Naive thymus-derived CD4-positive, alpha-beta T cell (primary cell): ENCODE measurements around the gene GGN. TPM values are rescaled to one million over a fixed set of nuclear protein-coding genes. Genes with fewer than 3 reads are reported as not detected.
"Not testable (repeated sequence)": the region's sequence is repeated elsewhere in the genome, so short reads cannot be mapped to it uniquely, and the experiment has no call there.

Source experiments
- ATAC-seq: fragments of 150-1000 bp; cut with Tn5 transposase; 2 replicates; pipeline ENCODE4 v1.10.0; 2021; ENCODE audit warnings: mild to moderate bottlenecking, moderate library complexity
- CTCF ChIA-PET: fragments of 350-600 bp; sonication (Branson Sonifier 250); formaldehyde crosslinking; loops from one replicate; lab custom pipeline; 2021; ENCODE audit warnings: antibody characterized with exemption; lab: Charles Lee
- POLR2A ChIA-PET: fragments of 350-600 bp; sonication (Branson Sonifier 250); formaldehyde crosslinking; loops from one replicate; lab custom pipeline; 2021; ENCODE audit warnings: antibody characterized with exemption, inconsistent platforms; lab: Charles Lee
- DNase-seq, 9 donors: peaks; one replicate each; pipeline versions ENCODE4 v3.0.0 to v3.0.0-alpha.2; 2020 to 2022; ENCODE audit warnings: mixed read lengths in 1 of 9
- H3K27ac ChIP-seq: one replicate; pipeline ENCODE4 v1.7.0; 2013; ENCODE audit warnings: mild to moderate bottlenecking, low read depth, low read length, moderate library complexity
- H3K27me3 ChIP-seq, 2 donors: one replicate each; pipeline ENCODE4 v1.7.0; 2013; ENCODE audit warnings: low read length in 2 of 2, mild to moderate bottlenecking in 2 of 2, moderate library complexity in 2 of 2; ENCODE audit not compliant: control insufficient read depth in 2 of 2, insufficient read depth in 2 of 2
- H3K36me3 ChIP-seq, 3 experiments: 1 replicate in 2 of 3; 2 replicates in 1 of 3; pipeline ENCODE4 v1.7.0; 2013; ENCODE audit warnings: low read length in 3 of 3, mild to moderate bottlenecking in 3 of 3, moderate library complexity in 1 of 3; ENCODE audit not compliant: insufficient read depth in 3 of 3, control insufficient read depth in 2 of 3
- H3K4me1 ChIP-seq, 2 donors: one replicate each; pipeline ENCODE4 v1.7.0; 2013; ENCODE audit warnings: low read length in 2 of 2, mild to moderate bottlenecking in 2 of 2, moderate library complexity in 1 of 2; ENCODE audit not compliant: control insufficient read depth in 2 of 2, insufficient read depth in 2 of 2
- H3K4me3 ChIP-seq: 2 replicates; pipeline ENCODE4 v1.7.0; 2013; ENCODE audit warnings: mild to moderate bottlenecking, low read length
- H3K9me3 ChIP-seq, 3 experiments: 1 replicate in 2 of 3; 2 replicates in 1 of 3; pipeline ENCODE4 v1.7.0; 2013; ENCODE audit warnings: low read length in 3 of 3; ENCODE audit not compliant: control insufficient read depth in 2 of 3
- H3K27ac Mint-ChIP-seq, 9 donors: one replicate each; pipeline ENCODE4 v1.8.0; 2020 to 2022; ENCODE audit warnings: mixed read lengths in 9 of 9, mild to moderate bottlenecking in 8 of 9, moderate library complexity in 5 of 9, inconsistent platforms in 2 of 9
- H3K27me3 Mint-ChIP-seq, 5 donors: one replicate each; pipeline ENCODE4 v1.8.0; 2021 to 2022; ENCODE audit warnings: mixed read lengths in 5 of 5, mild to moderate bottlenecking in 1 of 5
- H3K36me3 Mint-ChIP-seq, 5 donors: one replicate each; pipeline ENCODE4 v1.8.0; 2020 to 2022; ENCODE audit warnings: mixed read lengths in 5 of 5, mild to moderate bottlenecking in 3 of 5, inconsistent platforms in 1 of 5
- H3K4me1 Mint-ChIP-seq, 7 donors: one replicate each; pipeline ENCODE4 v1.8.0; 2020 to 2022; ENCODE audit warnings: mixed read lengths in 7 of 7, mild to moderate bottlenecking in 3 of 7, inconsistent platforms in 1 of 7
- H3K4me3 Mint-ChIP-seq, 10 donors: one replicate each; pipeline ENCODE4 v1.8.0; 2020 to 2022; ENCODE audit warnings: mild to moderate bottlenecking in 10 of 10, mixed read lengths in 10 of 10, moderate library complexity in 6 of 10, inconsistent platforms in 2 of 10
- H3K9me3 Mint-ChIP-seq, 11 donors: one replicate each; pipeline ENCODE4 v1.8.0; 2020 to 2022; ENCODE audit warnings: mixed read lengths in 11 of 11, mild to moderate bottlenecking in 4 of 11, inconsistent platforms in 1 of 11, moderate library complexity in 1 of 11
- intact Hi-C, 2 donors: fragments of 100-400 bp; cut with micrococcal nuclease; formaldehyde crosslinking; loops; one replicate each; pipeline ENCODE4 v1.15.1; 2023
- polyA plus RNA-seq, 2 donors: library from polyadenylated mRNA; unstranded; fragments of 300-500 nt; fragmentation: Illumina TruSeq; gene quantifications; one replicate each; pipeline ENCODE4 v1.2.3, GENCODE V29; 2021
- total RNA-seq, 6 experiments: library from RNA in 5 of 6; stranded (reverse) in 5 of 6; gene quantifications; 1 replicate in 5 of 6; 2 replicates in 1 of 6; pipeline ENCODE4 v1.2.3 and lab custom pipeline; 2021 to 2026

GGN gene
- total and polyA plus RNA-seq, 7 experiments from 2014 or later: 0.29 to 0.60 (median 0.39) TPM; not detected in 4

DNA sequence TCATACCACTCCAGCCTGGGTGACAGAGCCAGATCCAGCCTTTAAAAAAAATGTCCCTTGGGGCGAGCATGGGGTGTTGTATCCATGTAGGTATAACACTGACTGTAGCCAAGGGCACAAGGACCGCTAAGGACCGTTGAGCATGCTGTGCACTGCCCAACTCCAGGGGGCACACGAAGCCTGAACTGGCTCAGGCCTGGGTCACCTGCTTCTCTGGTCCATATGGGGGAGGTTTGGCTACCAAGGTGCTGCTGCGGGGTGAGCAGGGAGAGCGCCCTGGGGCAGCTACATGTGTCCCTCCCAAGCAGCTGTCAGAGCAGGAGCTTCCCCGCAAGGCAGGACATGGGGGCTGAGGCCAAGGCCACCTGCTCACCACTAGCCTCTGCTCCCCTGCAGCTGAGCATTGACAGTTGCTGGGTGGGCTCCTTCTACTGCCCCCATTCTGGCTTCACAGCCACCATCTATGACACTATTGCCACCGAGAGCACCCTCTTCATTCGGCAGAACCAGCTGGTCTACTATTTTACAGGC is 35.9 kb downstream of the GGN start:
- POLR2A ChIA-PET: no interaction called here

DNA sequence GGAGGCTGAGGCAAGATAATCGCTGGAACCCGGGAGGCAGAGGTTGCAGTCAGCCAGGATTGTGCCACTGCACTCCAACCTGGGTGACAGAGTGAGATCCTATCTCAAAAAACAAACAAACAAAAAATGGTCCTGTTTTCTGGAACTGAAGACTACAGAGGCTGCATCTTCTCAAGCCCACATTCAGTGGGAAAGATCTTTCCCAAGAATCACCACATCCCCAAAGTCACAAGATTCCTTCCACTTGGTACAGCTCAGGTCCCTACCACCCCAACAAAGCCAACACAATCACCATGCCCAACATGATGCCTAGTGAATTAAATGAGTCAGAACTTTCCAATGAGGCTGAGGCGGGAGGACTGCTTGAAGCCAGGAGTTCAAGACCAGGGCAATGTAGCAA is 37.0 kb downstream of the GGN start:
- no peaks in the 10 kb centered on the region for H3K27me3 ChIP-seq
- DNase-seq (no peak), ATAC-seq (no peak)
- Mint-ChIP-seq H3K36me3 (peaks cover 0 to 6% (median 0%) of the 10 kb centered on the region in 5 donors), H3K4me1 (peaks cover 0 to 1% (median 0%) of the 10 kb centered on the region in 7 donors), H3K27me3 (peaks cover 0 to 4% (median 0%) of the 10 kb centered on the region in 5 donors), H3K27ac (no peak overlapping the region), H3K9me3 (no peaks in the 10 kb centered on the region), H3K4me3 (peak overlapping the region in 1 of 10 donors; percentile 22)
- no peaks in the 10 kb centered on the region for H3K36me3 ChIP-seq
- no peak overlapping the region for H3K27ac ChIP-seq
- CTCF ChIA-PET: no interaction called here
- POLR2A ChIA-PET: no interaction called here
- H3K4me1 ChIP-seq: no peaks in the 10 kb centered on the region
- intact Hi-C loops: no loop called here
- H3K9me3 ChIP-seq: no peaks in the 10 kb centered on the region
- no peak overlapping the region for H3K4me3 ChIP-seq

More for the DNA sequence above, 35.9 kb downstream of the GGN start:
- no peak overlapping the region for H3K27ac ChIP-seq
- intact Hi-C loops: no loop called here
- Mint-ChIP-seq H3K27me3 (peaks cover 0 to 9% (median 0%) of the 10 kb centered on the region in 5 donors), H3K27ac (no peak overlapping the region), H3K9me3 (no peaks in the 10 kb centered on the region), H3K4me1 (peaks cover 0 to 3% (median 0%) of the 10 kb centered on the region in 7 donors), H3K4me3 (no peak overlapping the region), H3K36me3 (no peaks in the 10 kb centered on the region)
- no peak for DNase-seq
- no peaks in the 10 kb centered on the region for H3K36me3 ChIP-seq
- H3K27me3 ChIP-seq: no peaks in the 10 kb centered on the region
- no peaks in the 10 kb centered on the region for H3K4me1 ChIP-seq
- no peaks in the 10 kb centered on the region for H3K9me3 ChIP-seq
- ATAC-seq: no peak
- H3K4me3 ChIP-seq: no peak overlapping the region
- CTCF ChIA-PET: no interaction called here

DNA sequence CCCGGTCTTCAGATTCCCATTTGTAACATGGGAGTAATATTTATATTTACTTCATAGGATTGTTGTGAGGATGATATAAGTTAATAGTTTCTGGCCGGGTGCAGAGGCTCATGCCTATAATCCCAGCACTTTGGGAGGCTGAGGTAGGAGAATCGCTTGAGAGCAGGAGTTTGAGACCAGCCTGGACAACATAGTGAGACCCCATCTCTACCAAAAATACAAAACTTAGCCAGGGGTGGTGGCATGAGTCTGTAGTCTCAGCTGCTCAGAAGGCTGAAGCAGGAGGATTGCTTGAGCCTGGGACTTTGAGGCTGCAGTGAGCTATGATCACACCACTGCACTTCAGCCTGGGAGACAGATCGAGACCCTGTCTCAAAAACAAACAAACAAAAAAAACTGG is 41.0 kb downstream of the GGN start:
- no peak overlapping the region for H3K4me3 Mint-ChIP-seq
- Histone ChIP-seq H3K4me1 (no peaks in the 10 kb centered on the region), H3K27me3 (no peaks in the 10 kb centered on the region), H3K36me3 (peaks cover 0 to 9% (median 0%) of the 10 kb centered on the region in 3 experiments), H3K4me3 (no peak overlapping the region), H3K9me3 (no peaks in the 10 kb centered on the region), H3K27ac (no peak overlapping the region)
- DNase-seq (no peak), ATAC-seq (no peak)
- H3K27me3 Mint-ChIP-seq: no peaks in the 10 kb centered on the region
- POLR2A ChIA-PET: no interaction called here
- CTCF ChIA-PET: no interaction called here
- H3K4me1 Mint-ChIP-seq: peaks cover 0 to 2% (median 0%) of the 10 kb centered on the region in 7 donors
- H3K36me3 Mint-ChIP-seq: peaks cover 0 to 9% (median 0%) of the 10 kb centered on the region in 5 donors
- H3K27ac Mint-ChIP-seq: no peak overlapping the region
- H3K9me3 Mint-ChIP-seq: no peaks in the 10 kb centered on the region
- intact Hi-C loops: no loop called here

DNA sequence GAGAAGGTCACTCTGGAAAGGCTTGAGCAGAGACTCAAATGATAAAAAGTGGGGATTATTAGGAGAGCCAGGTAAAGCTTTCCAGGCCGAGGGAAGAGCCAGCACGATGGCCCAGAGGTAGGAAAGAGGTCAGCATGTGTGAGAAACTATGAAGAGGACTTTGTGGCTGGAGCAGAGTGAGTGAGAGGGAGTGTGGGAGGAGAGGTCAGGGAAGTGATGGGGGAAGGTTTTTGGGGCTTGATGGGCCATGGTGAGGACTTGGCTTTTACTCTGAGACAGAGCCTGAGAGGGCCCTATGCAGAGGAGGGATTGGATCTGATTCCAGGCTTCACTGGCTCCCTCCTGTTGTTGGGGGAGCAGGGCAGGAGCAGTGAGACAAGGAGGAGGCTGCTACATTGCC is 46.9 kb downstream of the GGN start:
- intact Hi-C loops: no loop called here
- Mint-ChIP-seq H3K27ac (no peak overlapping the region), H3K27me3 (no peaks in the 10 kb centered on the region), H3K36me3 (peaks cover 0 to 4% (median 0%) of the 10 kb centered on the region in 5 donors), H3K4me3 (no peak overlapping the region), H3K9me3 (no peaks in the 10 kb centered on the region), H3K4me1 (peaks cover 16 to 27% (median 17%) of the 10 kb centered on the region in 7 donors)
- no peak overlapping the region for H3K4me3 ChIP-seq
- ChIA-PET POLR2A (no interaction called here), CTCF (interaction anchor here (0.6 kb wide), 1 partner anchor 33 kb away, joined by 3 read pairs; the partner anchor contains the start of gene PSMD8)
- peaks cover 0 to 9% (median 0%) of the 10 kb centered on the region in 3 experiments for H3K36me3 ChIP-seq
- H3K27me3 ChIP-seq: no peaks in the 10 kb centered on the region
- no peak for ATAC-seq
- H3K27ac ChIP-seq: no peak overlapping the region
- DNase-seq: no peak
- peaks cover 3 to 5% of the 10 kb centered on the region in 2 donors for H3K4me1 ChIP-seq
- no peaks in the 10 kb centered on the region for H3K9me3 ChIP-seq

DNA sequence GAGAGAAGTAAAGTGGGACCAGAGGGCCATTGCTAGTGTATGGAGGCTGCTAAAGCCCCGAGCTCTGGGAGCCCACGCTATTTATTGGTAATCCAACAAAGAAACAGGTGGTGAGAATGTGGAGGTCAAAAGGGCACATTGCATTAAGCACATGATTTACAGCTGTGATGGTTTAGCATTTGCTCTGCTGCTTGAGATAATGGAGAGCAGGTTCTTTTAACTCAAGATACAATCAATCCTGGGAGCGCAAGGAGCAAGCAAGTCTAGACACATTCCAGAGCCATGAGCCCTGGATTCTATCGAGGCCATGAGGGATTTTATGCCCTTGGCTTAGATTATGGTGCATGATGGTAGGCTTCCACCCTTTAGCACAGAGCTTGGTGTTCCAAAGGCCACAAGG is 48.8 kb downstream of the GGN start:
- not testable (repeated sequence) for H3K4me1 ChIP-seq, H3K9me3 ChIP-seq, H3K27me3 Mint-ChIP-seq, H3K4me3 ChIP-seq, H3K36me3 ChIP-seq, ATAC-seq, H3K36me3 Mint-ChIP-seq, H3K27me3 ChIP-seq, H3K27ac ChIP-seq, DNase-seq, H3K9me3 Mint-ChIP-seq
- POLR2A ChIA-PET: interaction anchor here (1.6 kb wide), 1 partner anchor 35 kb away, joined by 4 read pairs; the partner anchor contains the start of gene PSMD8
- Mint-ChIP-seq H3K27ac (peak overlapping the region in 3 of 9 donors; percentile 61 to 85 (median 74)), H3K4me1 (peaks cover 16 to 28% (median 17%) of the 10 kb centered on the region in 7 donors), H3K4me3 (peak overlapping the region in 3 of 10 donors; percentile 45 to 84 (median 47))
- CTCF ChIA-PET: interaction anchor here (0.7 to 1.2 kb wide), 2 partner anchors 69 to 95 kb away, joined by 3 to 4 read pairs; no protein-coding TSS in a partner anchor
- intact Hi-C loops: loop anchor here in 1 of 2 donors (5.0 to 10.0 kb wide), 3 partner anchors 112 to 1484 kb away; partner anchors contain the start of gene ZNF345

DNA sequence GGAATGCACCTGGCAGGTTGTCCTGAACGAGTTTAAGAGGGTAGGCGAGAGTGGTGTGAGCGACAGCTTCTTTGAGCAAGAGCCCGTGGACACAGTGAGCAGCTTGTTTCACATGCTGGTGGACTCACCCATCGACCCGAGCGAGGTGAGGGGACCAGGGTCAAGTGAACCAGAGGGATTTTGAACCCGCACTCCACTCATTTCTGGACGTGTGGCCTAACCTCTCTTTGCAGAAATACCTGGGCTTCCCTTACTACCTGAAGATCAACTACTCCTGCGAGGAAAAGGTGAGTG is 50.5 kb downstream of the GGN start:
- Mint-ChIP-seq H3K9me3 (no peaks in the 10 kb centered on the region), H3K4me1 (peaks cover 16 to 28% (median 17%) of the 10 kb centered on the region in 7 donors), H3K4me3 (peak overlapping the region; percentile 92 to 100 (median 96)), H3K27me3 (no peaks in the 10 kb centered on the region), H3K27ac (peak overlapping the region; percentile 91 to 100 (median 97)), H3K36me3 (no peaks in the 10 kb centered on the region)
- Histone ChIP-seq H3K27me3 (no peaks in the 10 kb centered on the region), H3K9me3 (no peaks in the 10 kb centered on the region), H3K4me1 (peaks cover 3 to 5% of the 10 kb centered on the region in 2 donors), H3K36me3 (no peaks in the 10 kb centered on the region), H3K4me3 (peak overlapping the region; percentile 92), H3K27ac (peak overlapping the region; percentile 86)
- ChIA-PET CTCF (no interaction called here), POLR2A (interaction anchor here (0.9 to 2.2 kb wide), 4 partner anchors 21 to 430 kb away, joined by 3 to 24 read pairs (median 8); partner anchors contain the start of genes FAM98C, PSMD8 and SIPA1L3)
- ATAC-seq (no peak), DNase-seq (no peak)
- intact Hi-C loops: loop anchor here (1.0 to 10.0 kb wide), 7 partner anchors 17 to 1483 kb away; partner anchors contain the start of genes ZNF345 (in 1 of the 2) and ZNF570 (in 1 of the 2)
